Stimulated activated CD4-positive, alpha-beta T cell treated with anti-CD3 and anti-CD28 coated beads, Interleukin-2, amount 100 ng/mL, for 24 hours (primary cell): ENCODE measurements around the gene SLC25A22.

ENCODE experiments used
- DNase-seq, 2 donors: peaks; one replicate each; pipeline ENCODE4 v3.0.0-alpha.2; 2020

SLC25A22 gene

DNA sequence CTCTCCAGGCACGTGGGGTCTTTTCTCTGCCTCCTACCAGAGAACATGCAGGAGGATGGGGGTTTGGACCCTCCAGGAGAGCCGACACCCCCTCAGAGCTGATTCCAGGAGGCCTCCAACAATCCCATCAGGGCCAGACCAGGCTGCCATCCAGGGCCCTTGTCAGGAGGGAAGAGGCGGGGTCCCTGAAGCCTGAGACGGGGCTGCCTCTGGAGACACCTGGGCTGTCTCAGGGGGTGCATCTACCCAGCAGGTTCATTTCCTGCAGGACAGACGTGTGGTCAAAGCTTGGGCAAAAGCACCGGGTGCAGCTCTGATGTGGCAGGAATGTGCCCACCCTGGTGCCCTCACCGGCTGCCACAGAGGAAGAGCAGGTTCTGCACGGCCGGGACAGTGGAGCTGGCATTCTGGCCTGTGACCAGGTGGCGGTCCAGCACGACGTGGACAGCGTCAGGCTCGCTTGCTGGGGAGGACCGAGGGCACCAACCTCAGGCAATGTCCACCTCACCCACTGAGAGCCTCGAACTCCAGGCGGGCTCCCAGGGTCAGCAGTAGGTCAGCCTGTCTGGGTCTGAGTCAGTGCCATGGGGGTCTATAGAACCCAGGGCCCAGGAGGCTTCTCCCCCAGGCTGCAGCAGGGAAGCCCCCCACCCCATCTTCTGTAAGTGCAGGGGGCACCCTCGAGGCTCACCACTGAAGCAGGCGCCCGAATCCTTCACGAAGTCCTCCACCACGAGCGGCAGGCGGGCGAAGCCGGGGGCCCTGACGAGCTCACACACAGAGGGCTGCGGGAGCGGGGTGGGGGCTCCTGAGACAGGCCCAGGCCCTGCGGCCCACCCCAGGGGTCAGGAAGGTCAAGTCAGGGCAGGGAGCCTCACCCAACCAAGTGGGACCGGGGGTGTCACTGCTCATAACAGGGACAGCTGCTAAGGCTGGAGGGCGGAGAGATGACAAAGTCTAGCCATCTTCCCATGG is 27.2 kb downstream of the SLC25A22 start:
- no peak for DNase-seq

DNA sequence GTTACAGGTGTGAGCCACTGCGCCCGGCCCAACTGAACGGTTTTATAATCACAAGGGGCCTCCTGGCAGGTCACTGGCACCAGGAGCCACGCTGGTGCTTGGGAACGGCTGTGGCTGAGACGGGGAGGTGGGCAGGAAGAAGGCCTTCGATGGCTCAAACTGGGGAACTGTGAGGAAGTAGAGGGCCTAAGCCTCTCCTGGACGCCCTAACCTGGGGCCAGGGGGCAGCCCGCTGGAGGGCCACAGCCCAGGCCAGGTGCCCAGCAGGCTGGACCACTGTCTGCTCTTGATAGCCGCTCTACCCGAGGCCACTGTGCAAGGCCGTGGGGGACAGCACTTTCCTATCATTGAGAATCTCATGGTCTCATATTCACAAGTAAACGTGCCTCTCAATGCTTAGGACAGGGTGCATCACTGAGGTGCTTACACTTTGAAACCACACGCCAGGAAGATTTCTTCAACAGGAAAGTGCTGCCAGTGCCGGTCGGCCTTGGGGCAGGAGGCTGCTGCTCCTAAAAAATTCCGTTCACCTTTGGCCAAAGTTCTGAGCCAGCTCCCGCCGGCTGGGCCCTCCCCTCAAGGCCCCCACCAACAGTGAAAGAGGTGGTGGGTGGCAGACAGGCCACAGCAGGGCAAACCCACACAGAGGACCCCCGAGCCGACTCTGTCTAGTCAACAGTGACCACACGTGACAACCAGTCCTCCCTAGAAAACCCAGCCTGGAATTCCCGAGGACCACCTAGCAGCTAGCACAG is 28.0 kb downstream of the SLC25A22 start:
- DNase-seq, result no peak

DNA sequence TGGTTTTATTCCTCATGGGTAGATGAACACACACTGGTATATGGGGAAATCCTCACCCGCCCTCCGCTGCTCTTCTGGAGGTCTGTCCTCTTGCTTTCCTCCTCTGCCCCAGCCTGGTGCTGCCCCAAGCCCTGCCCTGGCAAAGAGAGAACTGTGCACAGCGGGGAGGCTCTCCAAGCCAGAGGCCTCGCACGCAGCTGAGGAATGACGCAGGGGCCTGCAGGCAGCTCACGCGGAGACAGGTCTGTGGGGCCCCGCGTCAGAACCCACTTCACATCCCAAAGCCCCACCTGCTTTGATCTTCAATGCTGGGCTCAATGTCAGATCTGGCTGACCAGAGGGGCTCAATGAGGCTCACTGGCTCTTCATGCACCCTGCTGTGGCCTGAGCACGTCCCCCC is 30.8 kb downstream of the SLC25A22 start:
- DNase-seq, result no peak

GRCh38 chr11:766936-767210 is 31.2 kb downstream of the SLC25A22 start:
- no peak for DNase-seq

DNA sequence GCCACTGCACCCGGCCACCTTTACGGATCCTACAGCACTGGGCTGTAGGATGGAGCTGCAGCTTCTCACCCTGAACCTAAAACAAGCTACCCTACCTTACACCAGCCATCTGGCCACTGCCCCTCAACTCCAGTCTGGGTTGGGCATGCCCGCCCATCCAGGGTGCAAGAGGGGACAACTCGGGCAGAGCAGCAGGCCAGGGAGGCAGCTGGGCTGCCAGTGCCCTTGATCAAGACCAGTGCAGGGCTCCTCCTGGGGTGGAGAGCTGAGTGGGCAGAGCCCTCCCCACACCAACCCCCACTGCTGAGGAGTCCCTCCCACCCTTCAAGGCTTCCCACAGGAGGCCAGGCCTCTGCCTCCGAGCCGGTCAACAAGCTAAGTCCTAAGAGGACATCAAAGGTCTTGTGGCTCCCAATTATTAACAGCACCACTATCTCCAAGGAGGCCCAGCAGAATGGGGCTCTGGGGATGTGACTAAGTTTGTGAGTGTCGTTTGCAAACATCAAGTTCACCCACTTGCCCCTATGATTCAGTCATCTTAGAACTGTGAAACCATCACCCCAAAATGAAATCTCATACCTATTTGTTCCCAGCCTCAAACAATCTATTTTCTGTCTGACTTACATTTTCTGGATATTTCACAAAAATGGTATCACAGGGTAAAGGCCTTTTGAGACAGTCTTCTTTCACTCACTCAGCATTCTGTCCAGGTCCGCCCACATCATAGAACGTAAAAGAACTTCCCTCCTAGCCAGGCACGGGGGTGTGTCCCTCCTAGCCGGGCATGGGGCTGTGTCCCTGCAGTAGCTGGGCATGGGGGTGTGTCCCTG is 31.8 kb downstream of the SLC25A22 start:
- DNase-seq, result no peak

- DNase-seq, result no peak
Observed at GRCh38 chr11:765802-766091, 32.3 kb downstream of the SLC25A22 start.

DNA sequence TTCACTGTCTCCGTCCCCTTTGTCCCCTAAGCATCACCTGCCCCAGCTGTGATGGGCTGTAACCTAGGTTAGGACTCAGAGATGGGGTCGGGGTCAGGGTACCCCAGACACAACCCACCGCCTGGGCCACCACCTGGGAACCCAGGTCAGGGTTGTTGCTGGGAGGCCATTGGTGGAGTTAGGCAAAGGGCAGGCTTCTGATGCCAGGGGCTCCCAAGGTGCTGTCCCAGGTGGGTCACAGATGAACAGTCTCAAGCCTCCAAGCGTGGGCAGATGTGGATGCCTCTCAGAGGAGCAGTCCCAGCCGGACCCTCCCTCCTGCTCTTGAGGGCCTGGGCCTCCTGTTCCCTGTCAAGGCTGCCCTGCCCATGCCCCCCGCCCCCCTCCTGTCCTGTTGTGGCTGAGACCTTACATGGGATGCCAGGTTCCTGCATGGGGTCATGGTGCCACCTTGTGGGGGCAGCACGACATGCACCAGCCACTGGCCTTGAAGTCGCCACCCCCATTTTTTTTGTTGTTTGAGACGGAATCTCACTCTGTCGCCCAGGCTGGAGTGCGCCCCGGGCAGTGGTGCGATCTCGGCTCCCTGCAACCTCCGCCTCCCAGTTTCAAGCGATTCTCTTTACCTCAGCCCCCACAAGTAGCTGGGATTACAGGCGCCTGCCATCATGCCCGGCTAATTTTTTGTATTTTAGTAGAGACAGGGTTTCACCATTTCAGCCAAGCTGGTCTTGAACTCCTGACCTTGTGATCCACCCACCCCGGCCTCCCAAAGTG is 32.9 kb downstream of the SLC25A22 start:
- DNase-seq, result peak; percentile 66 to 67

GRCh38 chr11:764322-765024 is 33.6 kb downstream of the SLC25A22 start:
- DNase-seq, result no peak

DNA sequence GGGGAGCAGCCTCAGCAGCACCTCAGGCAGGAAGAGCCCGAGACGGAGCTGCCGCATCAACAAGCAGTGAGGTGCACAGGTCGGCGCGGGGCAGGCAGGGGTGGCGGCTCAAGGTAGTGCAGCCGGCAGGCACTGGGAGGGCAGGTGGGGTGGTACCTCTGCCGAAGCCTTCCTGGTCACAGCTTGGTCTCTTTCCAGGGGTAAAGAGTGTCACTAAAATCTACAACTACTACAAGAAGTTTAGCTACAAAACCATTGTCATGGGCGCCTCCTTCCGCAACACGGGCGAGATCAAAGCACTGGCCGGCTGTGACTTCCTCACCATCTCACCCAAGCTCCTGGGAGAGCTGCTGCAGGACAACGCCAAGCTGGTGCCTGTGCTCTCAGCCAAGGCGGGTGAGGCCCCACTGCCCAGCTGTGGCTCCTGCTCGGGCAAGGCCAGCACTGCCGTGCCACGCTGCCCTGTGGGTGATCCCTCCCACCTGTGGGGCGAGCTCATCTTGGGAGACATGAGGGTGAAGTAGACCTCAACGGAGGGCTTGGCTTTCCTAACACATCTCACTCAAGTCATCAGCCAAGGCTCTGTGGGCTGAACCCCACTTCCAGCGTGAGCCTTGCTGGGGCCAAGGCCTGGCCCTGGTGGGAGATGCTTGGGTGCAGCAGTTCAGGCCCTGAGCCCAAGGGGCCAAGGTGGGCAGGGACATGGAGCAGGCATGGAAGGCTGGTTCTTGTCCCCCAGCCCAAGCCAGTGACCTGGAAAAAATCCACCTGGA is 34.3 kb downstream of the SLC25A22 start:
- DNase-seq, result no peak

DNA sequence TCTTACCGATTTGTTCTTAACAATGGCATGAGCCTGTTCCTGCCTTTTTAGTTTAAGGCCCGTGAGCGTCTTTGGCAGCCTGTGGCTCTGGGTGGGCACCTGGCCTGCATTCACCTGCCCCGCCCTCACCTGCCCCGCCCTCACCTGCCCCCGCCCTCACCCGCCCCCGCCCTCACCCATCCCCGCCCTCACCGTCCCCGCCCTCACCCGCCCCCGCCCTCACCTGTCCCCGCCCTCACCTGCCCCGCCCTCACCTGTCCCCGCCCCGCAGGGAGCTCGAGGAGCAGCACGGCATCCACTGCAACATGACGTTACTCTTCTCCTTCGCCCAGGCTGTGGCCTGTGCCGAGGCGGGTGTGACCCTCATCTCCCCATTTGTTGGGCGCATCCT is 35.0 kb downstream of the SLC25A22 start:
- DNase-seq, result no peak

DNA sequence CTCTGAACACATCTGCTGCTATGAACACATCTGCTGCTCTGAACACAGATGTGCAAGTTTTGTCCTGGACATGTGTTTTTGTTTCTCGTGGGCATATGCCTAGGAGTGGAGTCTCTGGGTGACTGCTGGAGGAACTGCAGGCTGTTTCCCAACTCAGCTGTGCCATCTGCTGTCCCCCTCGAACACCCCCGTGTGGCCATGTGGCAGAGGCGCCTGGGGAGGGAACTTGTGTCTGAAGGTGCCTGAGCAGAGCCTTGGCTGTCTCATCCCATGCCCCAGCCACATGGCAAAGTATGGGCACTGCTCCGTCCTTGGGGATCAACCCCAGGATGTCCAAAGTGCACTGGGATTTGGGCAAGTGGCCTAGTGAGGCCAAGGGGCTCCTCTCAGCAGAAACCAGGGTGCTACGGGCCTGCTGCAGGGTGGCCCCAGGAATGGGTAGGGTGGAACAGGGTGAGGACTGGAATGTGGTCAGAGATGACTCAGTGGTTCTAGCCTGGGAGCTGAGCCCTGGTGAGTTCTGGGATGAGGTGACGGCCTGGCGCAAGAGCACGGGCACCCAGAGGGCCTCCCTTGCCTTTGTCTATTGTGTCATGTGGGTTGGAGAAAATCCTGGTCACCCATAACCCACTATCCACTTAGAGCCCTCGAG is 35.5 kb downstream of the SLC25A22 start:
- peak in 1 of 2 donors; percentile 33 for DNase-seq

- DNase-seq, result no peak
Observed at GRCh38 chr11:761526-762108, 36.5 kb downstream of the SLC25A22 start.

DNA sequence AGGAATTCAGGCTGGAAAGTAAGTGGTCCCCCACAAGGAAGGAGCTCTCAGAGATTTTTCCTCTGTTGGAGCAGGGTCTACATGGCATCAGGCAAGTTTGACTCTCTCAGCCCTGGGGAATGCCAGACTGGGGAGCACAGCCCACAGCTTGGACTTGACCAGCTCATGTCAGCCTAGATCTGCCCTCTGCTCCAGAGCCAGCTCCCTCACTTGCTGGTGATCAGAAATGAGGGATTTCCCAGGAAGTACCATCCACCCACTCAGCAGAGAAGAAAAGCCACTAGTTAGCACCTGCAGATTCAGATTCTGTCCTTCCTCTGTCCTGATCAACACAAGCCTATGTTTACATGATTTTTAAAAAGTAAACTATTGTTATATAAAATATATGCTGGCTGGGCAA is 37.8 kb downstream of the SLC25A22 start:
- no peak for DNase-seq

- DNase-seq, result no peak
Observed at GRCh38 chr11:749731-750130, 48.4 kb downstream of the SLC25A22 start.

- DNase-seq, result no peak
Observed at GRCh38 chr11:748007-748359, 50.1 kb downstream of the SLC25A22 start.

- peak; percentile 88 to 95 for DNase-seq
Observed at GRCh38 chr11:747158-748006, 50.7 kb downstream of the SLC25A22 start, which contains the start of gene TALDO1. TSS of gene TALDO1 (plus strand) at chr11:747464. CDS start at chr11:747482, 18 bp downstream.

DNA sequence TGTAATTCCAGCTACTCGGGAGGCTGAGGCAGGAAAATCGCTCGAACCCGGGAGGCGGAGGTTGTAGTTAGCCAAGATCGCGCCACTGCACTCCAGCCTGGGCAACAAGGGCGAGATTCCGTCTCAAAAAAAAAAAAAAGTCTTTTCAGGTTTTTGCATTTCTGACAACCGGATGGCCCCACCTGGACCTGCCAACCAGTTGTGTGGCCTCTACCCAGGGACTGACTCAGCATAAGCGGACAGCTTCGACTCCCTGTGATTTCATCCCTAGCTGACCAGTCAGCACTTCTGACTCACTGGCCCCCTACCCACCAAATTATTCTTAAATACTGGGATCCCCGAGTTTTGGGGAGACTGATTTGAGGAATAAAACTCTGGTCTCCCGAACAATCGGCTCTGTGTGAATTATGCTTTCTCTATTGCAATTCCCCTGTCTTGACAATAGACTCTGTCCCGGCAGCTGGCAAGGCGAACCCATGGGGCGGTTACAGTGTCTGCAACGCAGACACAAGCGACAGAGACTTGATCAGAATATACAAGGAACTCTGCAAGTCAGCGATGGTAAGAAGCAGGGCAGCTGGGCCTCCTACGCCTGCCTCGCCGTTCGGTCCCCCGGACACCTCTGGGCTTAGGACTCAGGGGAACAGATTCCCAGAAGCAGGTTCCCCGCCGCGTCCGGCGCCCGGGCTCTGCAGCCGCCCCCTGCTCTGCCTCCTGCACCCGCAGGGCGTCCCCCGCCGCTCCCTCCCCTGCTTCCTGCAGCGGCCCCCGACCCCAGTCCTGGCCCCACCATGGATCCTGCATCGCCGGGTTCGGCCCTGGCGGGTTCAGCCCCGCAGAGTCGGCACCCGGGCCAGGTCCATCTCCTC is 51.6 kb downstream of the SLC25A22 start:
- DNase-seq, result peak in 1 of 2 donors; percentile 43

- DNase-seq, result no peak
Observed at GRCh38 chr11:745428-745827, 52.7 kb downstream of the SLC25A22 start.
